ENCODE measurements around the gene MAP2K2.
"Not testable (repeated sequence)": the region's sequence is repeated elsewhere in the genome, so short reads cannot be mapped to it uniquely, and the experiment has no call there.

The MAP2K2 gene

DNA sequence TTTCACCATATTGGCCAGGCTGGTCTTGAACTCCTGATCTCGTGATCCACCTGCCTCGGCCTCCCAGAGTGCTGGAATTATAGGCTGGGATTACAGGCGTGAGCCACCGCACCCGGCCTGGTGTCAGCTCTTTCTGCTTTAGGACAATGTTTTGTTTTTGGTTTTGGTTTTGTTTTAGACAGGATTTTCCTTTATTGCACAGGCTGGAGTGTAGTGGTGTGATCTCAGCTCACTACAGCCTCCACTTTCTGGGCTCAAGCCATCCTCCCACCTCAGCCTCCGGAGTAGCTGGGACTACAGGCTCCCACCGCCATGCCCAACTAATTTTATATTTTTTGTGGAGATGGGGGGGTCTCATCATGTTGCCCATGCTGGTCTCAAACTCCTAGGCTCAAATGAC is 5.1 kb upstream of the MAP2K2 start:
- ATAC-seq: not testable (repeated sequence)

DNA sequence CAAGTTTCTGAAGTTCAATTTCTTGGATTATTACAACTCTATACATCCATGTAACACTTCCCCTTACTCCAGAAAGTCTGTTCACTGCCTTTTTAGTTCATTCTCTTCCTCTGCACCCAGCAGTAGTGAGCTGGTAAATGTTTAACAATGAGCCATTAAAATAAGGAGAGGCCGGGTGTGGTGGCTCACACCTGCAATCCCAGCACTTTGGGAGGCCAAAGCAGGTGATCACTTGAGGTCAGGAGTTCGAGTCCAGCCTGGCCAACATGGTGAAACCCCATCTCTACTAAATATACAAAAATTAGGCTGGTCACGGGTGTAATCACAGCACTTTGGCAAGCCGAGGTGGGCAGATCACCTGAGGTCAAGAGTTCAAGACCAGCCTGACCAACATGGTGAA is 3.4 kb upstream of the MAP2K2 start:
- not testable (repeated sequence) for ATAC-seq

DNA sequence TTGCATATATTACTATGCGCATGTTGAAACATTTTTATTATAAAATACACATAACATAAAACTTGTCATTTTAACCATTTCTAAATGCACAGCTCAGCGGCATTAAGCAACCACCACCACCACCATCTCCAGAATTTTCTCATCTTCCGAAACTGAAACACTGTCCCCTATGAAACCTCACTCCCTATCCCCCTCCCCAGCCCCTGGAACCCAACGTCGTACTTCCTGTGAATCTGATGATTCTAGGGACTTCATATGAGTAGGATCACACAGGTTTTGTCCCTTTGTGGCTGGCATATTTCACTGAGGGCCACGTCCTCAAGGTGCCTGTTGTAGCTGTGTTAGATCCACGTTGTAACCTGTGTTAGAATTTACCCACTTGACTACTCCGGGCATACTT is 716 bp upstream of the MAP2K2 start:
- ATAC-seq: no peak

DNA sequence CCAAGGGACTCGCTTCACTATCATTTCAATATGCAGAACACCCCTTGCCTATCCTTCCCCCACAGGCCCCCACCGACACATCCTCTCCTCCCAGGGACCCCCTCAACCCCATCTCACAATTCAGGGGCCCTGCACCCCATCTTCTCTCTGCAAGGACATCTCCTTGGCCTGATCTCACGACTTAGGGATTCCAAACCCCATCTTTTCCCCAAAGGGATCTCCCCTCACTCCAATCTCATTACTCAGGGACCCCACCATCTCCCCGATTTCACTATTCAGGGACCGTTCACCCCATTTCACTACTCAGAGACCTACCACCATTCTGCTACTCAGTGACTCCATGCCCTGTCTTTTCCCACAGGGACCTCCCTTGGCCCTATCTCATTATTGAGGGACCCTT is 1.4 kb downstream of the MAP2K2 start:
- TF ChIP-seq ZNF8 (CRISPR knock-in tag; IDR thresholded peaks at IDR 0.05): no peak
- TF ChIP-seq ZFP30 (CRISPR knock-in tag; IDR thresholded peaks at IDR 0.05): no peak
- TF ChIP-seq, protein P1, sequence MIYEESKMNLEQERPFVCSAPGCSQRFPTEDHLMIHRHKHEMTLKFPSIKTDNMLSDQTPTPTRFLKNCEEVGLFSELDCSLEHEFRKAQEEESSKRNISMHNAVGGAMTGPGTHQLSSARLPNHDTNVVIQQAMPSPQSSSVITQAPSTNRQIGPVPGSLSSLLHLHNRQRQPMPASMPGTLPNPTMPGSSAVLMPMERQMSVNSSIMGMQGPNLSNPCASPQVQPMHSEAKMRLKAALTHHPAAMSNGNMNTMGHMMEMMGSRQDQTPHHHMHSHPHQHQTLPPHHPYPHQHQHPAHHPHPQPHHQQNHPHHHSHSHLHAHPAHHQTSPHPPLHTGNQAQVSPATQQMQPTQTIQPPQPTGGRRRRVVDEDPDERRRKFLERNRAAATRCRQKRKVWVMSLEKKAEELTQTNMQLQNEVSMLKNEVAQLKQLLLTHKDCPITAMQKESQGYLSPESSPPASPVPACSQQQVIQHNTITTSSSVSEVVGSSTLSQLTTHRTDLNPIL (CRISPR knock-in tag; IDR thresholded peaks at IDR 0.05; ENCODE audit: low read depth): no peak
- TF ChIP-seq ZC3H10 (CRISPR knock-in tag; IDR thresholded peaks at IDR 0.05): no peak
- no peak for TF ChIP-seq TCF4 (CRISPR knock-in tag; IDR thresholded peaks at IDR 0.05; ENCODE audit: borderline replicate concordance)
- TF ChIP-seq ZFP3 (CRISPR knock-in tag; IDR thresholded peaks at IDR 0.05): no peak
- no peak for ATAC-seq

More for the DNA sequence above, 716 bp upstream of the MAP2K2 start:
- TF ChIP-seq GLIS3 (CRISPR knock-in tag; IDR thresholded peaks at IDR 0.05) (no peak), TOX (CRISPR knock-in tag; IDR thresholded peaks at IDR 0.05; ENCODE audit: borderline replicate concordance) (no peak), BACH2 (CRISPR knock-in tag; IDR thresholded peaks at IDR 0.05; ENCODE audit: borderline replicate concordance) (no peak), PPARA (CRISPR knock-in tag; IDR thresholded peaks at IDR 0.05; ENCODE audit: borderline replicate concordance) (no peak), ESRRG (CRISPR knock-in tag; IDR thresholded peaks at IDR 0.05) (no peak), ZFP30 (CRISPR knock-in tag; IDR thresholded peaks at IDR 0.05) (no peak), CSDC2 (CRISPR knock-in tag; IDR thresholded peaks at IDR 0.05) (no peak), ZFP3 (CRISPR knock-in tag; IDR thresholded peaks at IDR 0.05) (no peak), ZC3H10 (CRISPR knock-in tag; IDR thresholded peaks at IDR 0.05) (no peak), ZNF8 (CRISPR knock-in tag; IDR thresholded peaks at IDR 0.05) (no peak), TCF4 (CRISPR knock-in tag; IDR thresholded peaks at IDR 0.05; ENCODE audit: borderline replicate concordance) (no peak)
- TF ChIP-seq, protein P1 (CRISPR knock-in tag; IDR thresholded peaks at IDR 0.05; ENCODE audit: low read depth): no peak
- TF ChIP-seq, protein P2, sequence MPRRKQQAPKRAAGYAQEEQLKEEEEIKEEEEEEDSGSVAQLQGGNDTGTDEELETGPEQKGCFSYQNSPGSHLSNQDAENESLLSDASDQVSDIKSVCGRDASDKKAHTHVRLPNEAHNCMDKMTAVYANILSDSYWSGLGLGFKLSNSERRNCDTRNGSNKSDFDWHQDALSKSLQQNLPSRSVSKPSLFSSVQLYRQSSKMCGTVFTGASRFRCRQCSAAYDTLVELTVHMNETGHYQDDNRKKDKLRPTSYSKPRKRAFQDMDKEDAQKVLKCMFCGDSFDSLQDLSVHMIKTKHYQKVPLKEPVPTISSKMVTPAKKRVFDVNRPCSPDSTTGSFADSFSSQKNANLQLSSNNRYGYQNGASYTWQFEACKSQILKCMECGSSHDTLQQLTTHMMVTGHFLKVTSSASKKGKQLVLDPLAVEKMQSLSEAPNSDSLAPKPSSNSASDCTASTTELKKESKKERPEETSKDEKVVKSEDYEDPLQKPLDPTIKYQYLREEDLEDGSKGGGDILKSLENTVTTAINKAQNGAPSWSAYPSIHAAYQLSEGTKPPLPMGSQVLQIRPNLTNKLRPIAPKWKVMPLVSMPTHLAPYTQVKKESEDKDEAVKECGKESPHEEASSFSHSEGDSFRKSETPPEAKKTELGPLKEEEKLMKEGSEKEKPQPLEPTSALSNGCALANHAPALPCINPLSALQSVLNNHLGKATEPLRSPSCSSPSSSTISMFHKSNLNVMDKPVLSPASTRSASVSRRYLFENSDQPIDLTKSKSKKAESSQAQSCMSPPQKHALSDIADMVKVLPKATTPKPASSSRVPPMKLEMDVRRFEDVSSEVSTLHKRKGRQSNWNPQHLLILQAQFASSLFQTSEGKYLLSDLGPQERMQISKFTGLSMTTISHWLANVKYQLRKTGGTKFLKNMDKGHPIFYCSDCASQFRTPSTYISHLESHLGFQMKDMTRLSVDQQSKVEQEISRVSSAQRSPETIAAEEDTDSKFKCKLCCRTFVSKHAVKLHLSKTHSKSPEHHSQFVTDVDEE (CRISPR knock-in tag; IDR thresholded peaks at IDR 0.05): no peak
- TF ChIP-seq, protein P3, sequence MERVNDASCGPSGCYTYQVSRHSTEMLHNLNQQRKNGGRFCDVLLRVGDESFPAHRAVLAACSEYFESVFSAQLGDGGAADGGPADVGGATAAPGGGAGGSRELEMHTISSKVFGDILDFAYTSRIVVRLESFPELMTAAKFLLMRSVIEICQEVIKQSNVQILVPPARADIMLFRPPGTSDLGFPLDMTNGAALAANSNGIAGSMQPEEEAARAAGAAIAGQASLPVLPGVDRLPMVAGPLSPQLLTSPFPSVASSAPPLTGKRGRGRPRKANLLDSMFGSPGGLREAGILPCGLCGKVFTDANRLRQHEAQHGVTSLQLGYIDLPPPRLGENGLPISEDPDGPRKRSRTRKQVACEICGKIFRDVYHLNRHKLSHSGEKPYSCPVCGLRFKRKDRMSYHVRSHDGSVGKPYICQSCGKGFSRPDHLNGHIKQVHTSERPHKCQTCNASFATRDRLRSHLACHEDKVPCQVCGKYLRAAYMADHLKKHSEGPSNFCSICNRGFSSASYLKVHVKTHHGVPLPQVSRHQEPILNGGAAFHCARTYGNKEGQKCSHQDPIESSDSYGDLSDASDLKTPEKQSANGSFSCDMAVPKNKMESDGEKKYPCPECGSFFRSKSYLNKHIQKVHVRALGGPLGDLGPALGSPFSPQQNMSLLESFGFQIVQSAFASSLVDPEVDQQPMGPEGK (CRISPR knock-in tag; IDR thresholded peaks at IDR 0.05; ENCODE audit: borderline replicate concordance): no peak

DNA sequence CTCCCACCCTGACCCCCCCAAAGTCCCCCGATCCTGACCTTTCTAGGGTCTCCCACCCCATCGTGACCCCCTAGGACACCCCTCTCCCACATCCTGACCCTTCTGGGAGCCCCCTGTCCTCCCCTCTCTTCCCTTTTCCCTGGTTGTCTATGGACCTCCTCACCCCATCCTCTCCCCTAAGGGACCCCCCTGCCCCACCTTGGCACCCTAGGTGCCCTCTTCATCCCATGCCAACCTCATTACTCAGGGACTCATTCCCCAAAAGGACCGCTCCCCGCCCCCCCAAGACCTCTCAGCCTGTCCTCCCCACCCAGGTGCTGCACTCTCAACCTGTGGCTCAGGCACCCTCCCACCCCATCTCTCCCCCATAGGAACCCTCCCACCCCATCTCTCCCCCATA is 2.1 kb downstream of the MAP2K2 start:
- no peak for ATAC-seq
- TF ChIP-seq, protein P1 (CRISPR knock-in tag; IDR thresholded peaks at IDR 0.05; ENCODE audit: low read depth): no peak
- TF ChIP-seq ISL1 (CRISPR knock-in tag; IDR thresholded peaks at IDR 0.05): no peak
- no peak for TF ChIP-seq ZNF8 (CRISPR knock-in tag; IDR thresholded peaks at IDR 0.05)
- no peak for TF ChIP-seq ZFP3 (CRISPR knock-in tag; IDR thresholded peaks at IDR 0.05)
- no peak for TF ChIP-seq ZNF565 (CRISPR knock-in tag; conservative IDR thresholded peaks at IDR 0.05; ENCODE audit: low read depth)
- TF ChIP-seq TOX (CRISPR knock-in tag; IDR thresholded peaks at IDR 0.05; ENCODE audit: borderline replicate concordance): no peak
- TF ChIP-seq BACH2 (CRISPR knock-in tag; IDR thresholded peaks at IDR 0.05; ENCODE audit: borderline replicate concordance): no peak
- TF ChIP-seq PPARA (CRISPR knock-in tag; IDR thresholded peaks at IDR 0.05; ENCODE audit: borderline replicate concordance): no peak
- TF ChIP-seq ARNTL (CRISPR knock-in tag; IDR thresholded peaks at IDR 0.05; ENCODE audit: borderline replicate concordance, low read depth): no peak
- no peak for TF ChIP-seq ZNF70 (CRISPR knock-in tag; IDR thresholded peaks at IDR 0.05)
- TF ChIP-seq ZFP30 (CRISPR knock-in tag; IDR thresholded peaks at IDR 0.05): no peak
- no peak for TF ChIP-seq ZC3H10 (CRISPR knock-in tag; IDR thresholded peaks at IDR 0.05)
- no peak for TF ChIP-seq OSR1 (CRISPR knock-in tag; IDR thresholded peaks at IDR 0.05)
- TF ChIP-seq TCF4 (CRISPR knock-in tag; IDR thresholded peaks at IDR 0.05; ENCODE audit: borderline replicate concordance): no peak
- no peak for TF ChIP-seq CSDC2 (CRISPR knock-in tag; IDR thresholded peaks at IDR 0.05)
- no peak for TF ChIP-seq GLIS3 (CRISPR knock-in tag; IDR thresholded peaks at IDR 0.05)
- TF ChIP-seq, protein P3 (CRISPR knock-in tag; IDR thresholded peaks at IDR 0.05; ENCODE audit: borderline replicate concordance): no peak
